Ovary (tissue), 3 donors: ENCODE results near the gene SFT2D1.

Experiments
- CTCF ChIP-seq, 3 donors: fragments of 450-650 bp in 2 of 3; fragments of 200-600 bp in 1 of 3; IDR thresholded peaks; one replicate each; pipeline versions ENCODE4 v1.5.1 to v1.8.0; 2016 to 2022; ENCODE audit warnings: antibody characterized with exemption in 3 of 3, mild to moderate bottlenecking in 1 of 3
- POLR2A ChIP-seq: fragments of 450-650 bp; IDR thresholded peaks from one replicate; pipeline ENCODE4 v1.6.1; 2017; ENCODE audit warnings: antibody characterized with exemption, mild to moderate bottlenecking, moderate library complexity
- donor health status: DM: no; HTN: no; CAD: no.

GRCh38 chr6:166278579-166279392, 63.6 kb downstream of the SFT2D1 start:
- TF ChIP-seq CTCF (IDR thresholded peaks at IDR 0.05) (no peak), POLR2A (no peak)
